B cell (primary cell): ENCODE results near the gene TMPRSS7. TPM values are rescaled to one million over a fixed set of nuclear protein-coding genes. Genes with fewer than 3 reads are reported as not detected.

Experiments
- polyA plus RNA-seq: library from polyadenylated mRNA; depleted of rRNA; stranded (reverse); fragments of >200 nt; gene quantifications from 2 replicates; pipeline ENCODE4 v1.2.3, GENCODE V29; 2012
- small RNA-seq: library from RNA; depleted of rRNA; stranded (forward); fragments of <200 nt; gene quantifications from one replicate; pipeline ENCODE3, GENCODE V24; 2012; ENCODE audit warnings: low replicate concordance, low read depth; ENCODE audit not compliant: insufficient read length
- total RNA-seq, 2 donors: library from RNA; stranded (reverse); fragments of 120-200 nt in 1 of 2; gene quantifications; 1 replicate in 1 of 2; 2 replicates in 1 of 2; pipeline versions ENCODE4 v1.2.3 to v1.2.4, GENCODE V29; 2013 to 2022

TMPRSS7 gene
- total and polyA plus RNA-seq, 2 donors (not counting 1 experiment from before 2014, with no cell fraction given), result not detected

Small RNA genes lying within 50 kb of the gene (small RNA-seq; reads per million reads assigned to genes)
- not detected for gene MIR567

Other genes starting within 250 kb of the TMPRSS7 start
- 5.9 and 6.3 TPM in 2 replicates for gene PHLDB2, start 175.5 kb upstream of the TMPRSS7 start, total RNA-seq
- 1.3 and 3.4 TPM in 2 replicates for gene PHLDB2, start 175.5 kb upstream of the TMPRSS7 start, polyA plus RNA-seq
- 40.1 and 43.2 TPM in 2 replicates for gene ABHD10, start 55.7 kb upstream of the TMPRSS7 start, total RNA-seq
- gene ABHD10, start 55.7 kb upstream of the TMPRSS7 start, polyA plus RNA-seq, result 21.9 and 22.1 TPM in 2 replicates
- gene TAGLN3, start 35.8 kb upstream of the TMPRSS7 start, total RNA-seq, result 0.44 TPM in 1 of 2 replicates, not detected in the other
- gene TAGLN3, start 35.8 kb upstream of the TMPRSS7 start, polyA plus RNA-seq, result not detected in 2 replicates
- 2.7 and 3.9 TPM in 2 replicates for gene C3orf52, start 51.7 kb downstream of the TMPRSS7 start, total RNA-seq
- gene C3orf52, start 51.7 kb downstream of the TMPRSS7 start, polyA plus RNA-seq, result 0.18 and 0.23 TPM in 2 replicates
- gene GCSAM, start 98.5 kb downstream of the TMPRSS7 start, total RNA-seq, result 12.6 and 14.9 TPM in 2 replicates
- 16.9 and 24.6 TPM in 2 replicates for gene GCSAM, start 98.5 kb downstream of the TMPRSS7 start, polyA plus RNA-seq